Measurements from ENCODE around the gene CALN1.

The CALN1 gene

DNA sequence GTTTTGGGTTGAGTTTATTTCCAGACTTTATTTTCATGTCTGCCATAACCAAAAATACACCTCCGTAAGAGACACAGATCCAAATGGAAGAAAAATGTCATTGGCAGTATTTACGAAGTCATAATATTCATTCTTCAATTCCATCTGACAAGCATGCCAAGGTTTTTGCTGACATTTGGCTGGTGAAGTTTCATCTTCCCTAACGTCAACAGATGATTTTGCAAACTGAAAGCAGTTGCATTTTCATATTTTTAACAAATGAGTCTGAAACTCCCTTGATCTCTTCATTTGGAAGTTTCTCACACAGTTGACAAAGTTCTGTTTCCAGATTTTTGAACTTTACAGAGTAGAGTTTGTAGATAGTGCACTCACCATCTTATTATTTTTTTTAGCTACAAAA, 114.5 kb downstream of the CALN1 start:
- H3K4me3 ChIP-seq (ENCODE audit: low read length): no peak overlapping the region
- TF ChIP-seq, protein P1, sequence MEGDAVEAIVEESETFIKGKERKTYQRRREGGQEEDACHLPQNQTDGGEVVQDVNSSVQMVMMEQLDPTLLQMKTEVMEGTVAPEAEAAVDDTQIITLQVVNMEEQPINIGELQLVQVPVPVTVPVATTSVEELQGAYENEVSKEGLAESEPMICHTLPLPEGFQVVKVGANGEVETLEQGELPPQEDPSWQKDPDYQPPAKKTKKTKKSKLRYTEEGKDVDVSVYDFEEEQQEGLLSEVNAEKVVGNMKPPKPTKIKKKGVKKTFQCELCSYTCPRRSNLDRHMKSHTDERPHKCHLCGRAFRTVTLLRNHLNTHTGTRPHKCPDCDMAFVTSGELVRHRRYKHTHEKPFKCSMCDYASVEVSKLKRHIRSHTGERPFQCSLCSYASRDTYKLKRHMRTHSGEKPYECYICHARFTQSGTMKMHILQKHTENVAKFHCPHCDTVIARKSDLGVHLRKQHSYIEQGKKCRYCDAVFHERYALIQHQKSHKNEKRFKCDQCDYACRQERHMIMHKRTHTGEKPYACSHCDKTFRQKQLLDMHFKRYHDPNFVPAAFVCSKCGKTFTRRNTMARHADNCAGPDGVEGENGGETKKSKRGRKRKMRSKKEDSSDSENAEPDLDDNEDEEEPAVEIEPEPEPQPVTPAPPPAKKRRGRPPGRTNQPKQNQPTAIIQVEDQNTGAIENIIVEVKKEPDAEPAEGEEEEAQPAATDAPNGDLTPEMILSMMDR (conservative IDR thresholded peaks at IDR 0.05; ENCODE audit: low read depth, low read length): no peak
- DNase-seq (ENCODE audit: low read depth): no peak

DNA sequence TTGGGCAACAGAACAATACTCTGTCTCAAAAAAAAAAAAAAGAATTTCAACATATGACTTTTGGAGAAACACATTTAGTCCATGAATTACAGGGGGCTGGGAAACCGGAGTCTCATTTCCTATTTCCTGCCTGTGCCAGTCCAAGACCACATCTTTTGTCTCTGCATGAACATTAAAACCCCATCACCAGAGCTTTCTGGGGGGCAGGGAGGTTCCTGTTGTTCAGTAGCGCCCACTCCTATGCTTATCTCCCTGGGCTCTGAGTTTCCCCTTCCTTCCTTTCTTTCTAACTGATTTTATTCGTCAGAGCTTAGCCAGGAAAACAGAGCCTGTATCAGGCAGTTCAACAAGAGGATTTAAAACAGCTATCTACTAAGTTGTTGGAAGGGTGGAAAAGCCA, 119.3 kb downstream of the CALN1 start:
- TF ChIP-seq, protein P1 (conservative IDR thresholded peaks at IDR 0.05; ENCODE audit: low read depth, low read length): no peak
- no peak overlapping the region for H3K4me3 ChIP-seq (ENCODE audit: low read length)
- no peak for DNase-seq (ENCODE audit: low read depth)

DNA sequence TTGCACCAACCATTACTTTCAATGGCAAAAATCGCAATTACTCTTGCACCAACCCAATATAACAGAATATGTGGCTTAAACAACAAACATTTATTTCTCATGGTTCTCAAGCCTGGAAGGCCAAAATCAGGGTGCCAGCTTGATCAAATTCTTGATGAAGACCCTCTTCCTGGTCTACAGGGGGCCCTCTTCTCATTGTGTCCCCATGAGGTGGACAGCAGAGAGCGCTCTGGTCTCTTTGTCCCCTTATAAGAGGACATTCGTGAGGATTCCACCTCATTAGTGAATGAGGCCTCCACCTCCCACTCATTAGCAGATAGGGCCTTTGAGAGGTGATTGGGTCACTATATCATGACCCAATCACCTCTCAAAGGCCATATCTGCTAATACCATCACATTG, 120.0 kb downstream of the CALN1 start:
- DNase-seq (ENCODE audit: low read depth): no peak
- TF ChIP-seq, protein P1 (conservative IDR thresholded peaks at IDR 0.05; ENCODE audit: low read depth, low read length): no peak
- H3K4me3 ChIP-seq (ENCODE audit: low read length): no peak overlapping the region

DNA sequence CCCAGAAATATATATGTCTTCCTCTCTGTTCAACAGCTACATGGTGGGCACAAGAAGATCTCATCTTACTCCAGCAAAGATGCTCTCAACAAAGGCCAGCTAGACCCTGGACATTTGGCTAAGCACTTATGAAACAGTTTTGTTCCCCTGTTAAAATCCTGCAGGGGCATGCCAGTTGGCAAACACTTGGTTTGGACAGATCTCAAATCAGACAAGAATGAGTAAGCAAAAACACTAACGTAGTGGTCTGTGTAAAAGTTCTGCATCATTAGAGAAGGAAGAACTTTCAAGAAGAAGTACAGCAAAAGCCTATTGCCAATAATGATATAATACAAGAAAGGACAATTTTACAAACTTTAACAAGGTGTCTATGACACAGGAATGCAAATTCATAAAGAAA, 125.6 kb downstream of the CALN1 start:
- TF ChIP-seq, protein P1 (conservative IDR thresholded peaks at IDR 0.05; ENCODE audit: low read depth, low read length): no peak
- no peak for DNase-seq (ENCODE audit: low read depth)
- no peak overlapping the region for H3K4me3 ChIP-seq (ENCODE audit: low read length)

DNA sequence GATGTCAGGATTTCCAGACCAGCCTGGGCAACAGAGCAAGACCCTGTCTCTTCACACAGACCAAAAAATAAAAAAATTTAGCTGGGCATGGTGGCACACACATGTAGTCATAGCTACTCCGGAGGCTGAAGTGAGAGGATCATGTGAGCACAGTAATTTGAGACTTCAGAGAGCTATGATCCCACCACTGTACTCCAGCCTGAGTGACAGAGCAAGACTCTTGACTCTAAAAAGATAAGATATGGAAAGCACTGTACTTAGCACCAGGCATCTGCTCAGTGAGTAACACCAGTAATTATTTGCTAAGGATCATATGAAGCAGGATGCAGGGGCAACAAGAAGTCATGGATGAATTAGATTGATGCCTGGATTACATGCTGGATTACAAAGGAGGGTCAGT, 128.8 kb downstream of the CALN1 start:
- no peak overlapping the region for H3K4me3 ChIP-seq (ENCODE audit: low read length)
- TF ChIP-seq, protein P1 (conservative IDR thresholded peaks at IDR 0.05; ENCODE audit: low read depth, low read length): no peak
- DNase-seq (ENCODE audit: low read depth): no peak

DNA sequence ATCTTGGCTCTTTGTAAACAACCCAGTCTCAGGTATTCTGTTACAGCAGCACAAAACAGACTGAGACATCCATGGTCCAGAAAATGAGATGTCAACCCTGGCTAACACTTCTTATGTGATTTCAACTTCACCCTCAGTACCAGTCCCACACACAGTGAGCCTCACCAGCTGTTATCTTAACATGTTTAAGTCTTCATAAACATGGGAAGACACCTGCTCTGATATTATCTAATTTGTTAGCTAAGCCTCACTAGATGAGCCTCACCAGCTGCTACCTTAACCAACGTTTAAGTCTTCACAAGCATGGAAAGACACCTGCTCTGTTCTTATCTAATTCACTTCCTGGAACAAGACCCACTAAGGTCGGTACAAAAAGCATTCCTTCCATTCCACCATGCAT, 130.8 kb downstream of the CALN1 start:
- TF ChIP-seq, protein P1 (conservative IDR thresholded peaks at IDR 0.05; ENCODE audit: low read depth, low read length): no peak
- H3K4me3 ChIP-seq (ENCODE audit: low read length): no peak overlapping the region
- no peak for DNase-seq (ENCODE audit: low read depth)

DNA sequence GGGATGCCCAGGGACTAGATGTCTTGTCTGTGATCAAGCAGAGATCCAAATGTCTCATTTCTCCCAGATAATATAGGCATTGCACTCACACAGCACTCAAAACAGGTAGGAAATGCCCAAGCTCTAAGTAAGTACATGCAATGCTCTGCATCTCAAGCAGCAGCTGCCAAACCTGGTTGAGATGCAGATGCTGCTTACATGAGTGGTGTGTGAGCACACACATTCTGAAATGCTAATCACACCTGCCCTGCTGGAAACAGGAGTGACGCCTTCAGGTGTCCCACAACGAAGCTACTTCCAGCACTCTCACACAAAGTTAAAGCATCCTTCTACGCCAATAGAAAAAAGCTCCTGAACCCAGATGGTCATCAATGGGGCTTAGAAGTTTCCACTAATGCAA, 132.9 kb downstream of the CALN1 start:
- DNase-seq (ENCODE audit: low read depth): no peak
- TF ChIP-seq, protein P1 (conservative IDR thresholded peaks at IDR 0.05; ENCODE audit: low read depth, low read length): no peak
- no peak overlapping the region for H3K4me3 ChIP-seq (ENCODE audit: low read length)

All from retinal pigment epithelial cell (primary cell).